ENCODE results near the gene PLEK2. TPM values are rescaled to one million over a fixed set of nuclear protein-coding genes. Genes with fewer than 3 reads are reported as not detected.

The PLEK2 gene
- polyA plus RNA-seq, 1 donor, result 39.6 TPM

DNA sequence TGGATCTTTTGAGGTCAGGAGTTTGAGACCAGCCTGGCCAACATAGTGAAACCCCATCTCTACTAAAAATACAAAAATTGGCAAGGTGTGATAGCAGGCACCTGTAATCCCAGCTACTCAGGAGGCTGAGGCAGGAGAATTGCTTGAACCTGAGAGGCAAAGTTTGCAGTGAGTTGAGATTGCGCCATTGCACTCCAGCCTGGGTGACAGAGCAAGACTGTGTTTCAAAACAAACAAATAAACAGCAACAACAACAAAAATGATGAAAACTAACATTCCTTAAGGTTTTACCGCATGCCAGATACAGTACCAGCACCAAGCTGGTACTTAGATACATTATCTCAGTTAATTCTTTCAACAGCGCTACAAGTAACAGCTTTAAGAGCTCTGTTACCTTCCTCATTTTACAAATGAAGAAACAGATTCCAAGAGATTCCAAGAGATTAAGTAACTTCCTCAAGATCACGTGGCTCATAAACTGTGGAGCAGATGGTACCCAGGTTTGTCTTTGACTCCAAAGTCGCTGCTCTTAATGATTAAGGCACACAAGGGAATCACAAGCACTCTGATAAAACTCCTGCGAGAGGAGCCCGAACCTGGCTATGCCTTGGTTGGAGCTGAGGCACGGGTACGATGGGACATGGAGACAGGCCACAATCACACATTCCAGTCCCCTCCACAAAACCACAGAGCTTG, 17.7 kb upstream of the PLEK2 start:
- peaks cover 20% of the 10 kb centered on the region for H3K4me1 ChIP-seq (ENCODE audit: control insufficient read depth, insufficient read depth, low read length)
- peak overlapping the region; percentile 77 for H3K27ac ChIP-seq (ENCODE audit: low read length)
- no peaks in the 10 kb centered on the region for H3K36me3 ChIP-seq (ENCODE audit: control insufficient read depth, insufficient read depth, low read length)
- H3K27me3 ChIP-seq (ENCODE audit: control insufficient read depth, insufficient read depth, low read length), result no peaks in the 10 kb centered on the region
- peak in 1 of 2 donors; percentile 26 for DNase-seq
- 60% methylated on average over 1 of the region's 9 CpGs for WGBS (ENCODE audit: insufficient coverage, low lambda C conversion rate)
- H3K9me3 ChIP-seq (ENCODE audit: control insufficient read depth, low read depth, low read length), result no peaks in the 10 kb centered on the region
- no peak overlapping the region for H3K4me3 ChIP-seq (ENCODE audit: low read length)

DNA sequence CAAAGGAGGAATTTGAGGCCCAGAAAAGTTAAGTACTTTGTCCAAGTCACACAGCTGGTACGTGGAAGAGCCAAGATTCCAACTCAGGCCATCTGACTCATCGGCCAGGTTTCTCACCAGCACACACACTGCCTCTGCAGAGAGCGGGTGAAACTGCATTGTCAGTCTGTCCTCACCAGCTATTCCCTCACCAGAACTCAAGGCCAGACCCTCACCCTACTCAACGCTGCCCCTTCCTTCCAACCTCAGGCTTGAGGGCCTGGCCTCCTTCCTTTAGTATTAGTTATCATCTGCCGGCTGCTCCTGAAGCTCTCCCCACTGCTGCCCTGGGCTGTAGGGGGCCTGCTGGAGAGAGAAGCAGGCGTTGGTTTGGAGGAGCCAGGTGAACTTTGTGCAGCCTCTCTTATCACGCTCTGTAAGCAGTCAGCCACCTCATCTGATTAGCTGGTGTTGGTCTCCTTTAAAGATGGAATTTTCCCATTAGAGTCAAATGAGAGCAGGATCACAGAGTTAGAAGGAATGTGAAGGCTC, 16.6 kb upstream of the PLEK2 start:
- H3K9me3 ChIP-seq (ENCODE audit: control insufficient read depth, low read depth, low read length), result no peaks in the 10 kb centered on the region
- H3K4me3 ChIP-seq (ENCODE audit: low read length), result no peak overlapping the region
- no CpG with 5 or more reads among the region's 7 CpGs for WGBS (ENCODE audit: insufficient coverage, low lambda C conversion rate)
- no peaks in the 10 kb centered on the region for H3K36me3 ChIP-seq (ENCODE audit: control insufficient read depth, insufficient read depth, low read length)
- H3K27ac ChIP-seq (ENCODE audit: low read length), result peak overlapping the region; percentile 77
- DNase-seq, result peak; percentile 77 to 91
- H3K27me3 ChIP-seq (ENCODE audit: control insufficient read depth, insufficient read depth, low read length), result no peaks in the 10 kb centered on the region
- H3K4me1 ChIP-seq (ENCODE audit: control insufficient read depth, insufficient read depth, low read length), result peaks cover 20% of the 10 kb centered on the region

DNA sequence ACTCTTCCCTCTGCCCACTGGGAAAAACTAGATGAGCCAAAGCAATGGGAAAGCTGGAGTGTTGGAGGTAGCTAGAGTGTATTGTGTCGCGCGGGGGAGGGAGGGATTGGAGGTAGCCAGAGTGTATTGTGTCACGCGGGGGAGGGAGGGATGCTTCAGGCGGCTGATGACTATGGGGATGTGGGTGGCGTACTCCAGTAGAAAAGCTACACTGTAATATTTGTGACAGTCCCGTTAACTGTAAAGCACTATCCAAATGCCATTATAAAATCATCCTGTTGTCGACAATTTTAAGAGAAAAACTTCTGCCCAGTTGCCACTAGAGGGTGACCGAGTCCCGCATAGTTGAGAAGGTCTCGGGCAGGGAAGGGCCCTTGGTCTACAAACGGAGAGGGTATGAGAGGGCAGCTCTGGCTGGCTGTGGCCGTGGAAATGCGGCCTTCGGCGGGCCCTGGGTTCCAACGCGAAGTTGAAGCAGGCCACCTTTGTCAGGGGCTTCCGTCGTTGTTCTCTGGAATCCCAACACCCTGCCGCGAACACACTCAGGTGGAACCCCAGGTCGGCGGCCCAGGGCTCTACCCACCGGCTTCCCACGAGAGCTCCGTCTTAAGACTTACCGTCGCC, 15.1 kb upstream of the PLEK2 start:
- peak; percentile 74 to 75 for DNase-seq
- no peaks in the 10 kb centered on the region for H3K27me3 ChIP-seq (ENCODE audit: control insufficient read depth, insufficient read depth, low read length)
- H3K27ac ChIP-seq (ENCODE audit: low read length), result no peak overlapping the region
- H3K4me1 ChIP-seq (ENCODE audit: control insufficient read depth, insufficient read depth, low read length), result peaks cover 20% of the 10 kb centered on the region
- no peaks in the 10 kb centered on the region for H3K9me3 ChIP-seq (ENCODE audit: control insufficient read depth, low read depth, low read length)
- no CpG with 5 or more reads among the region's 30 CpGs for WGBS (ENCODE audit: insufficient coverage, low lambda C conversion rate)
- H3K4me3 ChIP-seq (ENCODE audit: low read length), result no peak overlapping the region
- H3K36me3 ChIP-seq (ENCODE audit: control insufficient read depth, insufficient read depth, low read length), result no peaks in the 10 kb centered on the region

DNA sequence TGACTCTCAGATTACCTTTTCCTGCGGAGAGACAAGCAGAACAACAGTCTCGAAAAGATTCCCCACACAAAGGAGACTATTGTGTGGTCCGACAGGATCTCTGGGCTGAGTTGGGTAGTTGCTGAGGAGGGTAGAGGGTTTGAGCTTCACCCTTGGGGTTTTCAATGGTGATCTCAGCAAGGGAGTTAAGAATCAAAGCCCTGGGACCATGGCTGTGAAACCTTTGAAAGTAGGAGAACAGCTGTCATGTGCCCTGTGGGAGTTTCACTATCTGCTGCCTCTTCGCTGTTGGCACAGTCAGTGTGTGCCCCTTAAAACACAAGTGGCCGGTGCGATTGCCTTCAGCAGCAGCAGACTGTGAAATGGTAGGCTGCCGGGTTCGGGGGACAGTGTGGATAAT, 14.2 kb upstream of the PLEK2 start:
- Histone ChIP-seq H3K9me3 (ENCODE audit: control insufficient read depth, low read depth, low read length) (no peaks in the 10 kb centered on the region), H3K4me1 (ENCODE audit: control insufficient read depth, insufficient read depth, low read length) (peaks cover 20% of the 10 kb centered on the region), H3K27ac (ENCODE audit: low read length) (no peak overlapping the region), H3K36me3 (ENCODE audit: control insufficient read depth, insufficient read depth, low read length) (no peaks in the 10 kb centered on the region), H3K4me3 (ENCODE audit: low read length) (no peak overlapping the region), H3K27me3 (ENCODE audit: control insufficient read depth, insufficient read depth, low read length) (no peaks in the 10 kb centered on the region)
- WGBS (ENCODE audit: insufficient coverage, low lambda C conversion rate), result no CpG with 5 or more reads among the region's 8 CpGs
- DNase-seq, result no peak

DNA sequence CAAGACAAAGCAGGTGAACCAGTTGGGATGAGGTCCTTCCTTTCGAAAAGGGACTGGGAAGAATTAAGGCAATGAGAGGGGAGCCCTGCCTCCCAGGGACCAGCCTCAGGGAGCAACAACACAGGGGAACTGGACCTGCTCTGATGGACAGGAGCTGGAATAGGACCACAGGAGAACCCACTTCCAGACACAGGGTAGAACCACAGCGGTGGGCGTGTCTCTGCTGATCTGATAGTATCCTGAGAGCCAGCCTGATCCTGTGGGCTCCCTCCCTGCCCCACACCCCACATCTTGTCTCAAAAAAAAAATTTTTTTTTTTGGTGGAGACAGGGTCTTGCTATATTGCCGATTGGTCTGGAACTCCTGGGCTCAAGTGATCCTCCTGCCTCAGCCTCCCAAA, 13.6 kb upstream of the PLEK2 start:
- Histone ChIP-seq H3K4me3 (ENCODE audit: low read length) (no peak overlapping the region), H3K27ac (ENCODE audit: low read length) (no peak overlapping the region), H3K4me1 (ENCODE audit: control insufficient read depth, insufficient read depth, low read length) (peaks cover 20% of the 10 kb centered on the region), H3K9me3 (ENCODE audit: control insufficient read depth, low read depth, low read length) (no peaks in the 10 kb centered on the region), H3K36me3 (ENCODE audit: control insufficient read depth, insufficient read depth, low read length) (no peaks in the 10 kb centered on the region), H3K27me3 (ENCODE audit: control insufficient read depth, insufficient read depth, low read length) (no peaks in the 10 kb centered on the region)
- DNase-seq, result no peak
- no CpG with 5 or more reads among the region's 4 CpGs for WGBS (ENCODE audit: insufficient coverage, low lambda C conversion rate)

DNA sequence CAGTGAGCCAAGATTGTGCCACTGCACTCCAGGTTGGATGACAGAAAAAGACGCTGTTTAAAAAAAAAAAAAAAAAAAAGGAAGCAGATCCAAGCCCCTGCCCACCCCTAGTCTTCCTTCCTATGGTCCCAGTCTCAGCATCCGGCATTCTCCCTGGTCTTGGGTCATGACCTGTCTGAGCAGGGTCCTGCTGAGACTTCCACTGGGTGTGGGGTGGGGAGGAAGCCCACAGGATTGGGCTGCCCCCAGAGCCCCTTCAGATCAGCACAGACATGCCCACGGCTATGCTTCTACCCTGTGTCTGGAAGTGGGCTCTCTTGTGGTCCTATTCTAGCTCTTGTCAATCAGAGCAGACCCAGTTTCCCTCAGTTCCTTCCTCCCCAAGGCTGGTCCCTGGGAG, 12.6 kb upstream of the PLEK2 start:
- no peaks in the 10 kb centered on the region for H3K9me3 ChIP-seq (ENCODE audit: control insufficient read depth, low read depth, low read length)
- H3K27ac ChIP-seq (ENCODE audit: low read length), result no peak overlapping the region
- no peak for DNase-seq
- peaks cover 20% of the 10 kb centered on the region for H3K4me1 ChIP-seq (ENCODE audit: control insufficient read depth, insufficient read depth, low read length)
- H3K36me3 ChIP-seq (ENCODE audit: control insufficient read depth, insufficient read depth, low read length), result no peaks in the 10 kb centered on the region
- WGBS (ENCODE audit: insufficient coverage, low lambda C conversion rate), result no CpG with 5 or more reads among the region's 3 CpGs
- H3K27me3 ChIP-seq (ENCODE audit: control insufficient read depth, insufficient read depth, low read length), result no peaks in the 10 kb centered on the region
- H3K4me3 ChIP-seq (ENCODE audit: low read length), result no peak overlapping the region

DNA sequence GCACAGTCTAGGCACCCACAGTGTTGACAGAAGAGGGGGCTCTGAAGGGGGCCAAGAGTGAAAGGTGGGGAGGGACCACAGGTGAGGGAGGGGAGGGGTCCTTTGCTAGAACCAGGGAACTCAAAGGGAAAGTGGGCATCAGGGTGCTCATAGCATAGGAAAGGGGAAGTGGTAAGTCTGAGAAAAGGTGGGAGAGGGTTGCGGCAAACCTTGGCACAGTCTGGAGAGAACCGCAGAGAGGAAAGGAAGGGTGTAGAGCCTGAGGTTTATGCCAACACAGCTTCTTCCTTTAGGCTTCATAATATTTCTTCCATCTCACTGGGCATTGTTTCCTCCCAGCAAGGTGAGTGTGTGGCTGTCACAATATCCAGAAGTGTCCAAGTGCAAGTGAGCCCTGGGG, 11.5 kb upstream of the PLEK2 start:
- peaks cover 22% of the 10 kb centered on the region for H3K4me1 ChIP-seq (ENCODE audit: control insufficient read depth, insufficient read depth, low read length)
- DNase-seq, result no peak
- H3K36me3 ChIP-seq (ENCODE audit: control insufficient read depth, insufficient read depth, low read length), result no peaks in the 10 kb centered on the region
- no peaks in the 10 kb centered on the region for H3K27me3 ChIP-seq (ENCODE audit: control insufficient read depth, insufficient read depth, low read length)
- H3K4me3 ChIP-seq (ENCODE audit: low read length), result no peak overlapping the region
- H3K27ac ChIP-seq (ENCODE audit: low read length), result no peak overlapping the region
- no CpG with 5 or more reads among the region's 2 CpGs for WGBS (ENCODE audit: insufficient coverage, low lambda C conversion rate)
- no peaks in the 10 kb centered on the region for H3K9me3 ChIP-seq (ENCODE audit: control insufficient read depth, low read depth, low read length)

DNA sequence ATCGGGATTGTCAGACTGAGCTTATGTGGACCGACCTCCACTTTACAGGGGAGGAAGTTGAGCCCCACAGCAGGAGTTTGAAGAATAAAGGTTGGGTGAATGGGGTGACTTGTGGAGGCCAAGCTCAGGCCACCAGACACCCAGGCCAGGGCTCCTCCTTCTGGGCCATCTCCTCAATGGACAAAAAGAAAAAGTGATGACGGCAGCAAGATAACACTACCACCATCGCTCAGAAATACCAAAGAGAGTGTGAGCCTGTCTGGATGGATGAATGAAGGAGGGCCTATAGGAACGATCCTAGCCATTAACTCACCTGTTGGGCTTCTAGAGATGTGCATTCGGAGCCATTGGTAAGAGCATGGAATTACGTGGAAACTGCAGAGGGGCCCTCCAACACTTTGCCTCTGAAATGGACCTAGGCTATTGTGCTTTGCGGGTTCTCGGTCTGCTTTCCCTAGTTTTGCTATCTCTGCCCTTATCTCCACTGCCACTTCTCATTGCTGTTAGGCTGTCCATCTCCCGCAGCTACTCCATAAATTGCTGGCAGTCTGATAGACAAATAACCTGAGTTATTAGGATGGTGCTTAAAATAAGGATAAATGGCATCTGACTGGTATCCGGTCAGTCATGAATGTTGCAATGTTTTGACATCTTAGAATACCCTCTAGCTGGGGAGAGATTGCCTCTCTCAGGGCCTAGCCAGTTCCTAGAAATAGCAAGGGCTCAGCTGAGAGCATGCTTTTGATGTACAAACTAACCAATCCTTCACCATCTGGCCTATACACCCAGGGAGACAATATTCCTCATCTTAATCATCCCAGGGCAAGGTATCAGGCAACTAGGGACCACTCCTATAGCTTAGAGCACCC, 9.6 kb upstream of the PLEK2 start:
- no peak for DNase-seq
- no CpG with 5 or more reads among the region's 11 CpGs for WGBS (ENCODE audit: insufficient coverage, low lambda C conversion rate)
- no peak overlapping the region for H3K4me3 ChIP-seq (ENCODE audit: low read length)

DNA sequence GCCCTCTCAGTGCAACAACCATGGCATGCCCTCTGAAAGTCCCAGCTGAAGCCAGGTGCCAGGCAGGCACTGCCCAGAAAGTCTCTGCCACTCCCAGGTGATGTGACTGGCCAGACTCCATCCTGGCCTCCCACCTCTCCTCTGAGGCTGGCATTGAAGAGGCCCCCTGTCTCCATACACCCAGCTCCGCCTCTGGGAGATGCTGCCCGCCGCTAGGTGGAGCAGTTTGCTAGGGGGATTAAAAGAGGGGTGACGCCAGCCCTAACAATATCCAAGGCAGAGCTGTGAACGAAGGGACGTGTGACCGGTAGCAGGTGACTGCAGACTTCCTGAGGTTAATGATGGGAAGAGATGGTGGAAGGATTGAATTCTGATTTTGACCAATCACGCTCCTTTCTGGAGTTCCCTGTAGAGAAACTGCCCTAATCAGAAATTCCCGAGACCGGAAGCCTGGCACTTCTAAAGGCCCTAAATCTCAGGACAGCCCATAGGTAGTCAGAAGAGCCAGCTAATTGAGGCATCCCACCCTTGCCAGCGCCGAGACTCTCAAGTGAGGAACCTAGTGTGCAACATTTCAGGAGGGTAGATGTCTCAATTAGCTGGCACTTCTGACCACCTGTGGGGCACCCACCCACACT, 8.3 kb upstream of the PLEK2 start:
- H3K27ac ChIP-seq (ENCODE audit: low read length), result no peak overlapping the region
- H3K27me3 ChIP-seq (ENCODE audit: control insufficient read depth, insufficient read depth, low read length), result no peaks in the 10 kb centered on the region
- DNase-seq, result no peak
- H3K4me1 ChIP-seq (ENCODE audit: control insufficient read depth, insufficient read depth, low read length), result peaks cover 10% of the 10 kb centered on the region
- WGBS (ENCODE audit: insufficient coverage, low lambda C conversion rate), result no CpG with 5 or more reads among the region's 12 CpGs
- no peak overlapping the region for H3K4me3 ChIP-seq (ENCODE audit: low read length)
- no peaks in the 10 kb centered on the region for H3K36me3 ChIP-seq (ENCODE audit: control insufficient read depth, insufficient read depth, low read length)
- H3K9me3 ChIP-seq (ENCODE audit: control insufficient read depth, low read depth, low read length), result no peaks in the 10 kb centered on the region

More for the DNA sequence above, 9.6 kb upstream of the PLEK2 start:
- H3K36me3 ChIP-seq (ENCODE audit: control insufficient read depth, insufficient read depth, low read length), result no peaks in the 10 kb centered on the region
- H3K27ac ChIP-seq (ENCODE audit: low read length), result no peak overlapping the region
- H3K4me1 ChIP-seq (ENCODE audit: control insufficient read depth, insufficient read depth, low read length), result peaks cover 10% of the 10 kb centered on the region
- H3K27me3 ChIP-seq (ENCODE audit: control insufficient read depth, insufficient read depth, low read length), result no peaks in the 10 kb centered on the region
- H3K9me3 ChIP-seq (ENCODE audit: control insufficient read depth, low read depth, low read length), result no peaks in the 10 kb centered on the region

All from large intestine (tissue), 3 donors.